Suprapubic skin (tissue), 4 donors: Measurements from ENCODE around the gene BRWD1. TPM values are rescaled to one million over a fixed set of nuclear protein-coding genes. Genes with fewer than 3 reads are reported as not detected.
"Not testable (repeated sequence)": the region's sequence is repeated elsewhere in the genome, so short reads cannot be mapped to it uniquely, and the experiment has no call there.

ENCODE experiments used
- DNase-seq, 2 donors: peaks; one replicate each; pipeline ENCODE4 v3.0.0-alpha.2; 2019; ENCODE audit warnings: low spot score in 2 of 2
- H3K27ac ChIP-seq: fragments of 200-600 bp; sonication (generic); one replicate; pipeline ENCODE4 v1.5.1; 2019
- H3K27me3 ChIP-seq: fragments of 200-600 bp; sonication (generic); one replicate; pipeline ENCODE4 v1.5.1; 2019
- H3K36me3 ChIP-seq: fragments of 200-600 bp; sonication (generic); one replicate; pipeline ENCODE4 v1.5.1; 2019
- H3K4me1 ChIP-seq: fragments of 200-600 bp; sonication (generic); one replicate; pipeline ENCODE4 v1.5.1; 2019
- H3K4me3 ChIP-seq: fragments of 200-600 bp; sonication (generic); one replicate; pipeline ENCODE4 v1.5.1; 2019; ENCODE audit warnings: mild to moderate bottlenecking
- H3K9me3 ChIP-seq: fragments of 200-600 bp; sonication (generic); one replicate; pipeline ENCODE4 v1.5.1; 2019
- CTCF ChIP-seq, 2 donors: fragments of 200-600 bp in 1 of 2; fragments of 450-650 bp in 1 of 2; sonication (generic) in 1 of 2; IDR thresholded peaks; one replicate each; pipeline ENCODE4 v1.5.1; 2016 to 2019; ENCODE audit warnings: antibody characterized with exemption in 2 of 2, mild to moderate bottlenecking in 1 of 2, moderate library complexity in 1 of 2
- EP300 ChIP-seq: sonication (generic); formaldehyde crosslinking; IDR thresholded peaks from one replicate; pipeline ENCODE4 v1.6.1; 2017; ENCODE audit warnings: antibody characterized with exemption
- POLR2A ChIP-seq, 2 donors: fragments of 450-650 bp; IDR thresholded peaks; one replicate each; pipeline ENCODE4 v1.6.1; 2017; ENCODE audit warnings: antibody characterized with exemption in 2 of 2, mild to moderate bottlenecking in 2 of 2, moderate library complexity in 2 of 2
- POLR2AphosphoS5 ChIP-seq, 3 donors: sonication (generic); formaldehyde crosslinking; IDR thresholded peaks; one replicate each; pipeline ENCODE4 v1.6.1; 2017; ENCODE audit warnings: antibody characterized with exemption in 3 of 3
- WGBS: methylation state at CpG from one replicate; pipeline ENCODE4 v1.1.5; 2018; 5-methylcytosine and 5-hydroxymethylcytosine counted together
- total RNA-seq, 4 donors: library from RNA; depleted of rRNA; stranded (reverse); fragments of >200 nt; gene quantifications; one replicate each; pipeline ENCODE4 v1.1.0, GENCODE V29; 2016

Gene BRWD1
- total RNA-seq, 4 donors from 2014 or later = 45.7 to 143 (median 63.1) TPM

- TF ChIP-seq POLR2AphosphoS5 (IDR thresholded peaks at IDR 0.05) = no peak
- TF ChIP-seq EP300 = no peak
- no peak for TF ChIP-seq POLR2A (IDR thresholded peaks at IDR 0.05)
- no peak for TF ChIP-seq CTCF (IDR thresholded peaks at IDR 0.05)
- Histone ChIP-seq H3K27me3 (no peaks in the 10 kb centered on the region), H3K4me3 (no peak overlapping the region), H3K27ac (no peak overlapping the region), H3K9me3 (no peaks in the 10 kb centered on the region), H3K36me3 (peaks cover 14% of the 10 kb centered on the region), H3K4me1 (no peaks in the 10 kb centered on the region)
- WGBS = 74% methylated on average over 2 of the region's 2 CpGs
- no peak for DNase-seq
These were observed 144.6 kb downstream of the BRWD1 start for GRCh38 chr21:39168800-39169199.

GRCh38 chr21:39164523-39164922 is 148.9 kb downstream of the BRWD1 start:
- Histone ChIP-seq H3K9me3 (no peaks in the 10 kb centered on the region), H3K4me1 (no peaks in the 10 kb centered on the region), H3K4me3 (no peak overlapping the region), H3K27me3 (no peaks in the 10 kb centered on the region), H3K27ac (no peak overlapping the region), H3K36me3 (no peaks in the 10 kb centered on the region)
- no peak for TF ChIP-seq EP300
- TF ChIP-seq POLR2AphosphoS5 (IDR thresholded peaks at IDR 0.05) = no peak
- TF ChIP-seq POLR2A (IDR thresholded peaks at IDR 0.05) = no peak
- TF ChIP-seq CTCF (IDR thresholded peaks at IDR 0.05) = no peak
- 88% methylated on average over 2 of the region's 2 CpGs for WGBS
- no peak for DNase-seq

- 56% methylated on average over 3 of the region's 3 CpGs for WGBS
- DNase-seq = no peak
- no peak overlapping the region for H3K27ac ChIP-seq
- H3K4me3 ChIP-seq = no peak overlapping the region
- no peaks in the 10 kb centered on the region for H3K27me3 ChIP-seq
- TF ChIP-seq POLR2A (IDR thresholded peaks at IDR 0.05) = no peak
- no peak for TF ChIP-seq POLR2AphosphoS5 (IDR thresholded peaks at IDR 0.05)
- no peak for TF ChIP-seq CTCF (IDR thresholded peaks at IDR 0.05)
- TF ChIP-seq EP300 = no peak
- no peaks in the 10 kb centered on the region for H3K9me3 ChIP-seq
- H3K4me1 ChIP-seq = no peaks in the 10 kb centered on the region
- H3K36me3 ChIP-seq = no peaks in the 10 kb centered on the region
These were observed 152.4 kb downstream of the BRWD1 start for GRCh38 chr21:39161064-39161463.

GRCh38 chr21:39159342-39160063 is 153.9 kb downstream of the BRWD1 start:
- H3K36me3 ChIP-seq = no peaks in the 10 kb centered on the region
- DNase-seq = no peak
- no peak for TF ChIP-seq POLR2A (IDR thresholded peaks at IDR 0.05)
- no peak for TF ChIP-seq EP300
- TF ChIP-seq POLR2AphosphoS5 (IDR thresholded peaks at IDR 0.05) = no peak
- no peak for TF ChIP-seq CTCF (IDR thresholded peaks at IDR 0.05)
- WGBS = 83% methylated on average over 6 of the region's 7 CpGs
- H3K9me3 ChIP-seq = no peaks in the 10 kb centered on the region
- H3K4me1 ChIP-seq = no peaks in the 10 kb centered on the region
- no peak overlapping the region for H3K4me3 ChIP-seq
- H3K27me3 ChIP-seq = peaks cover 3% of the 10 kb centered on the region
- H3K27ac ChIP-seq = no peak overlapping the region

GRCh38 chr21:39157241-39157640 is 156.2 kb downstream of the BRWD1 start:
- H3K36me3 ChIP-seq, H3K4me3 ChIP-seq, H3K27me3 ChIP-seq, H3K9me3 ChIP-seq, DNase-seq, H3K4me1 ChIP-seq, H3K27ac ChIP-seq: not testable (repeated sequence)
- WGBS = 96% methylated on average over 14 of the region's 34 CpGs

- Histone ChIP-seq H3K4me3 (no peak overlapping the region), H3K27ac (no peak overlapping the region), H3K36me3 (no peaks in the 10 kb centered on the region), H3K27me3 (peaks cover 3% of the 10 kb centered on the region), H3K4me1 (no peaks in the 10 kb centered on the region), H3K9me3 (no peaks in the 10 kb centered on the region)
- WGBS = 65% methylated on average over 7 of the region's 7 CpGs
- no peak for DNase-seq
- TF ChIP-seq POLR2AphosphoS5 (IDR thresholded peaks at IDR 0.05) = no peak
- TF ChIP-seq CTCF (IDR thresholded peaks at IDR 0.05) = no peak
- no peak for TF ChIP-seq POLR2A (IDR thresholded peaks at IDR 0.05)
- TF ChIP-seq EP300 = no peak
These were observed 157.4 kb downstream of the BRWD1 start for GRCh38 chr21:39156024-39156423.
